ENCODE data around the gene SNN. TPM values are rescaled to one million over a fixed set of nuclear protein-coding genes. Genes with fewer than 3 reads are reported as not detected.
A peak's percentile ranks its signal among the peaks of the same experiment; 100 is the strongest.

SNN gene
- 10 to 100 TPM in 3 of 4 donors, 1 to 10 TPM in 1; 4.1 to 30.1 (median 23.0) TPM for total RNA-seq

- H3K9me3 ChIP-seq, result no peaks in the 10 kb centered on the region
- H3K4me3 ChIP-seq, result peak within 1 kb of the TSS; percentile 67 to 93
- TF ChIP-seq CTCF (IDR thresholded peaks at IDR 0.05) (no peak), POLR2A (IDR thresholded peaks at IDR 0.05) (peak; percentile 62 to 67)
- DNase-seq, result peak; percentile 86 to 89
- H3K36me3 ChIP-seq, result no peaks in the 10 kb centered on the region
- H3K27ac ChIP-seq, result peak within 1 kb of the TSS; percentile 79 to 88
- no peaks in the 10 kb centered on the region for H3K4me1 ChIP-seq
- intact Hi-C loops (cut with DNase I; ENCODE audit: low total_unique reads), result no loop called here
- no peaks in the 10 kb centered on the region for H3K27me3 ChIP-seq
Measured at GRCh38 chr16:11667824-11668622, at the start of gene SNN. Gene SNN, plus strand, starts transcription at chr16:11668455. Its CDS starts 7,605 bp downstream, at chr16:11676060.

DNA sequence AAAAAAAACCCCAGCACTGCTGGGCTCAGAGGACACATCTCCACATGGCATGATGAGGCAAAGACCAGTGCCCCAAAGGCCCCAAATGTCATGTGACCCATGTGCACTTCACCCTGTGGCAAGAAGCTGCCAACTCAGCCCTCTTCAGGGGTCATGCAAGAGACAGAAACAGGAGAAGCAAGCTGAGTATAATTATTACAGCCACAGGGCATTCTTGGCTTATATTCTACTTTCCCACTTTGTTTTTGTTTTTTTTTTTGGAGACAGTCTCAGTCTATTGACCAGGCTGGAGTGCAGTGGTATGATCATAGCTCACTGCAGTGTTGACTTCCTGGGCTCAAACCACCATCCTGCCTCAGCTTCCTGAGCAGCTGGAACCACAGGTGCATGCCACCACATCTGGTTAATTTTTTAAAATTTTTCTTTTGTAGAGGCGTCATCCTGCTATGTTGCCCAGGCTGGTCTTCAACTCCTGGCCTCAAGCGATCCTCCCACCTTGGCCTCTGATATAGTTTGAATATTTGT, 48.9 kb upstream of the SNN start:
- H3K27ac ChIP-seq, result no peak overlapping the region
- no peaks in the 10 kb centered on the region for H3K4me1 ChIP-seq
- no peaks in the 10 kb centered on the region for H3K27me3 ChIP-seq
- H3K4me3 ChIP-seq, result no peak overlapping the region
- H3K36me3 ChIP-seq, result no peaks in the 10 kb centered on the region
- TF ChIP-seq CTCF (IDR thresholded peaks at IDR 0.05) (no peak), POLR2A (IDR thresholded peaks at IDR 0.05) (no peak)
- no peak for DNase-seq
- H3K9me3 ChIP-seq, result no peaks in the 10 kb centered on the region
- intact Hi-C loops (cut with DNase I; ENCODE audit: low total_unique reads), result no loop called here

DNA sequence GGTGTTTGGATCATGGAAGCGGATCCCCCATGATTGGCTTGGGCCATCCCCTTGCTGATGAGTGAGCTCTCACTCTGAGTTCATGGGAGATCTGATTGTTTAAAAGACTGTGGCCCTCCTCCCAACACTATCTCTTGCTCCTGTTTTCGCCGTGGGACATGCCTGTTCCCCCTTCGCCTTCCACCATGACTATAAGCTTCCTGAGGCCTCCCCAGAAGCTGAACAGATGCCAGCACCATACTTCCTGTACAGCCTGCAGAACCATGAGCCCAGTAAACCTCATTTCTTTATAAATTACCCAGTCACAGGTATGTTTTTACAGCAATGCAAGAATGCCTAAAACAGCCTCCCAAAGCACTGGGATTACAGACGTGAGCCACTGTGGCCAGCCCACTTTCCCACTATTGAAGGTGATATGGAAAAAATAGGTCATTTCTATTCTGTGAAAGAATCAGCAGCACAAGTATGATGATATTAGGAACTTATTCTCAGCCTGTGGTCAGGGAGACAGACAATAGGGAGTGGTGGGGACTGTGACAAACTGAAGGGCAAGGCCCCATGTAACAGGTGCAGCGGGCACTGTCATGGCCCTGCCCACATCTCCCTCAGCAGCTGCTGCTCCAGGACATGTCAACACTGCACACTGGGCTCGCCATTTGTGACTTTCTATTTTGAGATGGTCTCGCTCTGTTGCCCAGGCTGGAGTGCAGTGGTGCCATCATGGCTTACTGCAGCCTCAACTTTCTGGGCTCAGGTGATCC, 47.8 kb upstream of the SNN start:
- H3K4me1 ChIP-seq, result no peaks in the 10 kb centered on the region
- no peaks in the 10 kb centered on the region for H3K36me3 ChIP-seq
- no peaks in the 10 kb centered on the region for H3K9me3 ChIP-seq
- TF ChIP-seq POLR2A (IDR thresholded peaks at IDR 0.05), result no peak
- no peak for TF ChIP-seq CTCF (IDR thresholded peaks at IDR 0.05)
- no peaks in the 10 kb centered on the region for H3K27me3 ChIP-seq
- H3K4me3 ChIP-seq, result no peak overlapping the region
- intact Hi-C loops (cut with DNase I; ENCODE audit: low total_unique reads), result no loop called here
- no peak for DNase-seq
- H3K27ac ChIP-seq, result no peak overlapping the region

DNA sequence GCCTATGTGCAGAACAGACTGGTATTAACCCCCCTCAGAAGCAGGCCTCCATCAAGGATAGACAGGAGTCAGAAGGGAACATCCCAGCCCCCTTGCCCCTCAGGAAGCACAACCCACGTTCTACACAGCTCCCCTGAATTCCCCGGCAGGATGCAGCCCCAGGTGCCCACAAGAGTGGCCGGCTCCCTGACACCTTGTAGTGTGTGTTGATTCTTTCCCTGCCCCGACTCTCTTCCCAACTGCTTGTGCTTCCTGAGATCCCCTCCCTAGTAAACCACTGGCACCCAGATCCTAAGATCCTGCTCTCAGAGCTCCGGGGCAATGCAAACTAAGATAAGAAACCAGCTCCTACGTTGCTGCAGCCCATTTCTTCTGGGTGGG, 46.7 kb upstream of the SNN start:
- Histone ChIP-seq H3K27ac (peak overlapping the region; percentile 56 to 73), H3K4me1 (no peaks in the 10 kb centered on the region), H3K4me3 (peak overlapping the region in 1 of 2 donors; percentile 21), H3K36me3 (no peaks in the 10 kb centered on the region), H3K27me3 (no peaks in the 10 kb centered on the region), H3K9me3 (no peaks in the 10 kb centered on the region)
- intact Hi-C loops (cut with DNase I; ENCODE audit: low total_unique reads), result no loop called here
- no peak for DNase-seq
- TF ChIP-seq CTCF (IDR thresholded peaks at IDR 0.05), result no peak

All from uterus (tissue), 4 donors.